Activated naive CD4-positive, alpha-beta T cell treated with anti-CD3 and anti-CD28 coated beads, Interleukin-2, amount 50 U/mL, for 72 hours (primary cell): ENCODE results near the gene NLRP9. TPM values are rescaled to one million over a fixed set of nuclear protein-coding genes. Genes with fewer than 3 reads are reported as not detected.

Experiments
- ATAC-seq, 2 donors: fragments of 150-1000 bp; cut with Tn5 transposase; 2 replicates each; pipeline ENCODE4 v1.10.0; 2021; ENCODE audit warnings: mild to moderate bottlenecking in 2 of 2, moderate library complexity in 2 of 2
- DNase-seq, 2 donors: peaks; one replicate each; pipeline ENCODE4 v3.0.0; 2021 to 2022; ENCODE audit warnings: low spot score in 2 of 2
- H3K27ac Mint-ChIP-seq, 2 donors: one replicate each; pipeline ENCODE4 v1.8.0; 2022; ENCODE audit warnings: mild to moderate bottlenecking in 2 of 2, mixed read lengths in 2 of 2
- H3K36me3 Mint-ChIP-seq, 2 donors: one replicate each; pipeline ENCODE4 v1.8.0; 2022; ENCODE audit warnings: mixed read lengths in 2 of 2
- H3K9me3 Mint-ChIP-seq, 2 donors: one replicate each; pipeline ENCODE4 v1.8.0; 2022; ENCODE audit warnings: mixed read lengths in 2 of 2
- total RNA-seq, 2 donors: library from RNA; stranded (reverse); gene quantifications; one replicate each; pipeline ENCODE4 v1.2.3, GENCODE V29; 2022

NLRP9 gene
- total RNA-seq, 2 donors from 2014 or later, result 0.09 TPM; not detected in 1

- peaks cover 4 to 11% of the 10 kb centered on the region in 2 donors for H3K9me3 Mint-ChIP-seq
- DNase-seq (no peak), ATAC-seq (no peak)
- H3K27ac Mint-ChIP-seq, result no peak overlapping the region
- H3K36me3 Mint-ChIP-seq, result peaks cover 15 to 17% of the 10 kb centered on the region in 2 donors
These were observed 21.7 kb downstream of the NLRP9 start for GRCh38 chr19:55716531-55716930.

GRCh38 chr19:55712804-55713631 is 25.2 kb downstream of the NLRP9 start:
- Mint-ChIP-seq H3K9me3 (peaks cover 0 to 9% of the 10 kb centered on the region in 2 donors), H3K27ac (no peak overlapping the region), H3K36me3 (peaks cover 4 to 6% of the 10 kb centered on the region in 2 donors)
- DNase-seq, result no peak
- ATAC-seq, result peak; percentile 28 to 51

GRCh38 chr19:55711719-55712118 is 26.5 kb downstream of the NLRP9 start:
- no peak overlapping the region for H3K27ac Mint-ChIP-seq
- H3K9me3 Mint-ChIP-seq, result peaks cover 0 to 9% of the 10 kb centered on the region in 2 donors
- peaks cover 0 to 6% of the 10 kb centered on the region in 2 donors for H3K36me3 Mint-ChIP-seq
- no peak for ATAC-seq
- DNase-seq, result no peak

GRCh38 chr19:55705972-55706371 is 32.2 kb downstream of the NLRP9 start:
- H3K27ac Mint-ChIP-seq, result no peak overlapping the region

GRCh38 chr19:55704494-55705245 is 33.5 kb downstream of the NLRP9 start:
- Mint-ChIP-seq H3K36me3 (peaks cover 4 to 19% of the 10 kb centered on the region in 2 donors), H3K27ac (no peak overlapping the region), H3K9me3 (no peaks in the 10 kb centered on the region)
- no peak for DNase-seq
- ATAC-seq, result no peak

More at GRCh38 chr19:55705972-55706371, 32.2 kb downstream of the NLRP9 start:
- no peaks in the 10 kb centered on the region for H3K9me3 Mint-ChIP-seq
- DNase-seq (no peak), ATAC-seq (no peak)
- H3K36me3 Mint-ChIP-seq, result peaks cover 4 to 13% of the 10 kb centered on the region in 2 donors

- ATAC-seq (peak; percentile 61 to 63), DNase-seq (peak in 1 of 2 donors; percentile 59)
- no peaks in the 10 kb centered on the region for H3K9me3 Mint-ChIP-seq
- H3K36me3 Mint-ChIP-seq, result peaks cover 4 to 19% of the 10 kb centered on the region in 2 donors
- H3K27ac Mint-ChIP-seq, result no peak overlapping the region
These were observed 34.4 kb downstream of the NLRP9 start for GRCh38 chr19:55703790-55704215.

GRCh38 chr19:55702131-55702627 is 36.0 kb downstream of the NLRP9 start:
- DNase-seq (no peak), ATAC-seq (no peak)
- H3K36me3 Mint-ChIP-seq, result peaks cover 4 to 19% of the 10 kb centered on the region in 2 donors
- H3K9me3 Mint-ChIP-seq, result no peaks in the 10 kb centered on the region
- peak overlapping the region in 1 of 2 donors; percentile 81 for H3K27ac Mint-ChIP-seq

GRCh38 chr19:55700813-55701212 is 37.4 kb downstream of the NLRP9 start:
- DNase-seq (no peak), ATAC-seq (no peak)
- H3K27ac Mint-ChIP-seq, result no peak overlapping the region
- no peaks in the 10 kb centered on the region for H3K9me3 Mint-ChIP-seq
- peaks cover 4 to 19% of the 10 kb centered on the region in 2 donors for H3K36me3 Mint-ChIP-seq

- ATAC-seq (no peak), DNase-seq (no peak)
- Mint-ChIP-seq H3K27ac (no peak overlapping the region), H3K36me3 (peaks cover 0 to 10% of the 10 kb centered on the region in 2 donors), H3K9me3 (no peaks in the 10 kb centered on the region)
These were observed 39.0 kb downstream of the NLRP9 start for GRCh38 chr19:55699221-55699620.

- H3K27ac Mint-ChIP-seq, result peak overlapping the region in 1 of 2 donors; percentile 32
- peak in 1 of 2 donors; percentile 45 for DNase-seq
- no peaks in the 10 kb centered on the region for H3K9me3 Mint-ChIP-seq
- no peak for ATAC-seq
- H3K36me3 Mint-ChIP-seq, result peaks cover 0 to 6% of the 10 kb centered on the region in 2 donors
These were observed 39.9 kb downstream of the NLRP9 start for GRCh38 chr19:55698256-55698655.

GRCh38 chr19:55697698-55698097 is 40.5 kb downstream of the NLRP9 start:
- Mint-ChIP-seq H3K36me3 (peaks cover 0 to 6% of the 10 kb centered on the region in 2 donors), H3K27ac (no peak overlapping the region), H3K9me3 (no peaks in the 10 kb centered on the region)
- ATAC-seq, result no peak
- peak in 1 of 2 donors; percentile 7 for DNase-seq

- ATAC-seq (no peak), DNase-seq (peak in 1 of 2 donors; percentile 48)
- H3K36me3 Mint-ChIP-seq, result peaks cover 0 to 6% of the 10 kb centered on the region in 2 donors
- H3K9me3 Mint-ChIP-seq, result no peaks in the 10 kb centered on the region
- peak overlapping the region; percentile 49 to 65 for H3K27ac Mint-ChIP-seq
These were observed 41.1 kb downstream of the NLRP9 start for GRCh38 chr19:55697069-55697440.

GRCh38 chr19:55696301-55697068 is 41.7 kb downstream of the NLRP9 start:
- Mint-ChIP-seq H3K36me3 (peaks cover 0 to 6% of the 10 kb centered on the region in 2 donors), H3K27ac (peak overlapping the region; percentile 49 to 65), H3K9me3 (no peaks in the 10 kb centered on the region)
- DNase-seq (peak in 1 of 2 donors; percentile 52), ATAC-seq (no peak)

- H3K36me3 Mint-ChIP-seq, result peaks cover 0 to 5% of the 10 kb centered on the region in 2 donors
- no peak for ATAC-seq
- peak overlapping the region in 1 of 2 donors; percentile 49 for H3K27ac Mint-ChIP-seq
- peak in 1 of 2 donors; percentile 4 for DNase-seq
- H3K9me3 Mint-ChIP-seq, result no peaks in the 10 kb centered on the region
These were observed 42.5 kb downstream of the NLRP9 start for GRCh38 chr19:55695511-55696290.

GRCh38 chr19:55694656-55695491 is 43.3 kb downstream of the NLRP9 start:
- Mint-ChIP-seq H3K9me3 (no peaks in the 10 kb centered on the region), H3K27ac (no peak overlapping the region), H3K36me3 (no peaks in the 10 kb centered on the region)
- DNase-seq (peak in 1 of 2 donors; percentile 52), ATAC-seq (no peak)
